Stimulated activated CD4-positive, alpha-beta T cell treated with anti-CD3 and anti-CD28 coated beads, Interleukin-12 subunit alpha, Interleukin-12 subunit beta, amount 100 ng/mL, for 48 hours (primary cell): Measurements from ENCODE around the gene ATP11A.

ENCODE experiments used
- DNase-seq, 3 donors: peaks; one replicate each; pipeline ENCODE4 v3.0.0-alpha.2; 2020; ENCODE audit warnings: low read depth in 2 of 3, low spot score in 1 of 3

The ATP11A gene

GRCh38 chr13:112756967-112757758 is 67.3 kb downstream of the ATP11A start:
- no peak for DNase-seq

- DNase-seq, result no peak
Observed at GRCh38 chr13:112757759-112758086, 67.9 kb downstream of the ATP11A start.

DNA sequence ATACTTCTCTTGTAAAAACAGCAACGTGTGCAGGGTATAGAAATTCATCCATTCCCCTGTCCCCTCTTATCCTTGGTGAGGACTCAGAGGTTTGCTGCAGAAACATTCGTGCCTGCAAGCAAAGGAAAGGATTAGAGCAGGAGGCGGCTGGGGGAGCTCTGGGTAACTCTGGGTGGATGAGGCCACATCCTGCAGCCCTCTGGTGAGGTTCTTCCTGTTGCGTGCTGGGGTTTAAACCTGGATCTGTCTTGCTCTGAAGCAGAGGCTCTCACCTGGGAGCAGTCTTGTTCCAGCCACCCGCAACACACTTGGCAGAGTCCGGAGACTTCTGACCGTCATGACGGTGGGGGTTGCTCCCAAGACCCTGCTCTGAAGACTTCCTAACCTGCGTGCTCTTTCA is 69.2 kb downstream of the ATP11A start:
- DNase-seq, result no peak

GRCh38 chr13:112759827-112760226 is 70.0 kb downstream of the ATP11A start:
- DNase-seq, result no peak

DNA sequence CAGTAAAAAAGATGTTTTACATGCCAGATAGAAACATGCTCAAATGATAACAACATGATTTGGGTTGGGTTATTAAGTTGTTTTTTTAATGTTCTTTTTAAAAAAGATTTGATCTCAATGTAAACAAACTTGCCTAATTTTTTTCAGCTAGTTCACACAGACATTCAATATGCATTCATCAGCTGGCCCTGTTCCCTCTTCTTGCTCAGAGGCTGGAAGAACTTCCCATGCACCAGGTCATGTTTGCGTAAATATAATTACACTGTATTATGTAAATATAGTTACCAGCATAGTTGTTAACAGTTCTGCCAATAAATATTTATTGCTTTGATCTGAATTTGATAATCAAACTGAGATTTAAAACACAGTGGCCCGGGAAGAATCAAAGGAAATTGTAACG is 70.6 kb downstream of the ATP11A start:
- DNase-seq, result no peak

GRCh38 chr13:112760931-112761330 is 71.1 kb downstream of the ATP11A start:
- no peak for DNase-seq

DNA sequence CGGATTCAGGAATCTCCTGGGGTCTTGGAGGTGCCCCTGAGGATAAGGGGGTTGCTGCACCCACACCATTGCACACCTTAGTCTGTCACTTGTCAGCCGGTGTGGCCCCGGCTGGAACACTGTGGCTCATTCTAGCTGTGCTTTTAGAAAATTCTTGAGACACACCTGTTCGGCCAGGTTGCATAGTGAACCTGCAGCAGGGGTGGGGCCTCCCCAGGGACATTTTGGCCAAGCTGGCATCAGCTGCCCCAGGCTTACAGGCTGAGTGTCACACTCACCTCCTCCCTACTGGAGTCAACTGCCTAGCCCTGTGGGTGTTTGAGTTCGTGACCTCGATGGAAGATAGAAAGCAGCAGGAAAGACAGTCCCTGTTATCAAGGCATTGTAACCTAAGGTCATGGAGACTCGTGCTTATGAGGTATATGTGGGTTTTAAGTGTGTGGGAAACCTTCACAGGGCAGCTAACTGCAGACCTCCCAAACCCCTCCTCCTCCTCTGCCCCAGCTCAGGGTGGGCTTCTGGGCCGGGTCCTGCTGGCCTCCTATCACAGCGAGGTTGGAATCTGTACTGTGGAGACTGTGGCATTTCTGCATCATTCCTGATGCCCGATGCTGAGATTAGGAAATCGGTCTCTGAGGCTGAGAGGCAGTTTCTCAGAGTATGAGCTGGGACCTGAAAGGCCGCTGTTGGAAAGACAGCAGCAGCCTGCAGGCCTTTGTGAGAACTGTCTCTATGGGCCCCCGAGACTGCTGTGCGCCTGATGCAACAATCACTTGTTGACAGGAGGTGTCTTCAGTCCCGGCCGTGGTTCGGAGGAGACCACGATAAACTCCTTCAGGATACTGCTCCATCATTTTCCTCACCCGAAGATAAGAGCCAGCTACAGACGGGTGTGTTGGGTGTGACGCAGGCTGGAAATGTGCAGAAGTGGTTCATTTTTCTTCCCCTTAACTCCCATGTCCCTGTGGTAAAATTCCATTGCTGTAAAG is 72.2 kb downstream of the ATP11A start:
- no peak for DNase-seq

DNA sequence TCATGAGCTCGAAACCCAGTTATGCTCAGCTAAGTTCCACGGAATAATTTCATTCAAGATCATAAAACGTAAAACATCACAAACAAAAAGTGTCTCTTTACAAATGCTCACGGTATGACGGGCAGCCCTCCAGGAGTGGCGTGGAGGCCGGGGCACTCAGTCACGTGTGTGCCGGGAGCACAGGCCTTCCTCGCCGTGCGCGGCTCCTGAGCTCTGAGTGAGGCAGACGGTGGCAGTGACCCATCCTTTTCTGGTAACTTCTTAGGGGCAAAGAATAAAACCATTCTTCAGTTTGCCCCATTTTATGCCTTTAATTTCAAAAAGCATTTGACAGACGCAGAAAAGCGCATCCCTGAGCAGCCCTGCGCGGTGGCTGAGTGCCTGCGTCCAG is 72.8 kb downstream of the ATP11A start:
- DNase-seq, result no peak

GRCh38 chr13:112764028-112764427 is 74.2 kb downstream of the ATP11A start:
- DNase-seq, result no peak

DNA sequence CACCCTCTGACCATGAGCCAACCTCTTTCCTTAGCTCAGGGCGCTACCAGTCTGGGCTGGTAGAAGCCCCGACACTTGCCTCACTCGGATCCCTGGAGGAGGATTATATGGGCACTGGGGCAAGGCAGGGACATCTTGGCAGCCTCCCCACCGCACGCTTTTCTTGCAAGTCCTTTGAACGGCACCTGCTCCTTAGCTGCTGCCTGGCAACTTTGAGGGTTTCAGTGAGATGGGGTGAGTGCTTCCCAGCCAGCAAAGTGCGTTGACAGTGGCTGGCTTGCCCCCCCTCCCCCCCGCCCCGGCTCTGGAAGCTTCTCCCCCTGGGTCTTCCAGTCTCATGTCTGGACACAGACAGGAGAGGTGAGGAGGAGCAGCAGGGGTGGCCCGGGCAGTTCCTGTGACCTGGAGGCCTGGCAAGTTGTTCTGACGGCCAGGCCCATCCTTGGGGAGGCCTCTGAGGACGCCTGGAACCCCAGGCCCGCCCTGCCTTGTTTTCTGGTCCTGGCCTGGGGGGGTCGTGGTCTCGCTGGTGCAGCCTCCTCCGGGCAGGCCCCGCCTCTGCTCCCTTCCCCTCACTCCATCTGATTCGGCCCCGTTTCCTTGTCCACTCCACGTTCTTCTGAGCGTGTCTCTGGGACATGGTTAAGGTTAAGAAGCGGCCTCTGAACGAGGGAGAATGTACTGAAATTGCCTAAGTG is 75.2 kb downstream of the ATP11A start:
- DNase-seq, result no peak

DNA sequence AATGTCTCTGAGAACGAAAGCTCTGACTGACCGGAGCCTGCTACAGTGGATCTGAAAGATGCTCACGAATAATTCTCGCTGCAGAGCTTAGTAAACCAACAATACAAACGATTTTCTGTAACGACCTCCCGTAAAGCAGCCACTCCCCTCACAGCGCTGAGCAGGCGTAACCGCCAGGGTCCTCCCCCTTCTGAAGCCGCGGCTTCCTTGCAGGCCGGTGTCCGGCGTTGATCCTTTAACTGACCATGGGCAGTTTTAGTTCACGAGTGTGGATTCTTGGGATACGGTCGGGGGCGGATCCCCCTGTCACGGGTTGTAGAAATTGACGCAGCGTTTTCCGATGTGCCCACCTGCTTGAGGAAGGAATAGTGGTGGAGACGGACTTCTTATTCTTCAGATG is 75.9 kb downstream of the ATP11A start:
- DNase-seq, result no peak

GRCh38 chr13:112766336-112766735 is 76.5 kb downstream of the ATP11A start:
- no peak for DNase-seq

DNA sequence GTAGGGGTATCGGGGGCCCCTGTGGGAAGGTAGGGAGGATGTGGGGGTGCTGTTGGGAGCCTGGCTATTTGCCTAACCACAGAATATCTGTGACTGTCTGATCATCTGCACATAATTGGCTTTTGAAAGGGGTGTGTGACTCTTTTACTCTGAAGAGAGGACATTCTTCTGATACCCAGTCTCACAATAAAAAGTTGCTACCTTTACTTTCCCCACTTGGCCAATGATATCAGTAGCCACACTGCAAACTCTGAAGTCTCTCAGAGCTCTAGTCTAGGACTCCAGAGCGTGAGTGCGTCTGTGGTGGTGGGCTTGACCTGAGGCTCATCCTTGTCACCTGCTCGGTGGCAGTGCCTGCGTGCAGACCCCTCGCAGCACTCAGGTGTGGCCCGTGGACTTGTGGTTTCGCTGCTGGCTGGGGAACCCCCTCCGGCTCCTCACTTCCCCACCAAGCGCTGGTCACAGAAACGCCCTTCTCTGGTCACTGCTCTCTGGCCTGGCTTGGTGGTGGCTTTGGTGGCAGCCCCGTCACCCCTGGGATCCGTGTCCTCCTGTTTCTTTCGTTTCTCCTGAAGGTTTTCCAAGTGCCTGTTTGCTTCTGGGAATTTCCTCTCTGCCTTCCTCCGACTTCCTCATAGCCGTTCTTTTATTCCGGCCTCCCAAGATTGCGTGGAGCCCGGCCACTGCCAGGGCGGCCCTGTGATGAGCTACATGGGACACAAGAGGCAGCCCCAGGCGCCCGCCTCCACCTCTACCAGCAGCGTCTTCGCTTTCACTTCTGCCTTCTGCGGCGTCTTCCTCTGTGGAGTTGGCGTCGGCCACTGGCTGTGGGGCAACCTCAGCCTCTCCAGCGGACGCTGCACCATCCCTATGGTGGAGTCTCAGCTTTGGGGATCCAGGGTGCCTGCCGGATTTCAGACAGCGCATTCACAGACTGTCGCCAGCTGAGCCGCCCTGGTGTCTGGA is 78.0 kb downstream of the ATP11A start:
- no peak for DNase-seq

- no peak for DNase-seq
Observed at GRCh38 chr13:112768795-112769481, 79.1 kb downstream of the ATP11A start.

DNA sequence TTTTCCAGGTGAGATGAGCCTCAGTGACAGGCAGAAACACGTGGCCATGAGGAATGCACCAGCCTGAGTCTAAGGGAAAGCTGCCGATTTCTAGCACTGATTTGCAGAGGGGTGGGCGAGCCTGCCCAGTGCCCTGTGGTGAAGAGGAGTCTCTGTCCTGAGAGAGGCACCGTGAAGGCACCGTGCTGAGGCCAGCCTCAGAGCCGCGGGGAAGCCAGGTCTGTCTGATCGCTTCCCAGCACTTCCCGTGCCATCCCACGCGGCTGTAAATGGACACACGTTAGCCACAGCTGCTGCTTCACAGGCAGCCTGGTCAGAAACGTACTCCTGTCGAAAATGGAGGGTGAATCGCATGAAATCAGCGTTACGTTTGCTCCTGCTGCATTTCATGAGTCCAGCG is 79.8 kb downstream of the ATP11A start:
- DNase-seq, result no peak

DNA sequence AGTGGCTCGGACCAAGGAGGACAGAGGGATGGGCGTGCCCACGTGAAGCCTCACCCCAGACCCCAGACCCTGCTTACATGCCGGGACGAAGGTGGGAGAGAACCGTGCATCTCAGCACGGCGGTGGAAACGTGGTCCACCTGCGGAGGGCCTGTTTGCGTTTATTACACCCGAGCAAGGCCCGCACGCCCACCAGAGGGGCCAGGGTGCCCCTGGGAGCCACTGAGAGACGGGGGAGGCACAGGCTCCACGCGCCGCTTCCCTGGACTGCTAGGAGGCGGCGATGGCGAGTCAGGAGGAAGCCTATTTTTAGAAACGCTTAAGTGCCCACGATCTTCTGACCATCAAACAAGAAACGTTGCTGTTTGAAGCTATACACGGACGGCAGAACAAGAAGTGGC is 80.7 kb downstream of the ATP11A start:
- DNase-seq, result no peak

GRCh38 chr13:112771139-112771876 is 81.5 kb downstream of the ATP11A start:
- no peak for DNase-seq

GRCh38 chr13:112771877-112772538 is 82.2 kb downstream of the ATP11A start:
- no peak for DNase-seq

DNA sequence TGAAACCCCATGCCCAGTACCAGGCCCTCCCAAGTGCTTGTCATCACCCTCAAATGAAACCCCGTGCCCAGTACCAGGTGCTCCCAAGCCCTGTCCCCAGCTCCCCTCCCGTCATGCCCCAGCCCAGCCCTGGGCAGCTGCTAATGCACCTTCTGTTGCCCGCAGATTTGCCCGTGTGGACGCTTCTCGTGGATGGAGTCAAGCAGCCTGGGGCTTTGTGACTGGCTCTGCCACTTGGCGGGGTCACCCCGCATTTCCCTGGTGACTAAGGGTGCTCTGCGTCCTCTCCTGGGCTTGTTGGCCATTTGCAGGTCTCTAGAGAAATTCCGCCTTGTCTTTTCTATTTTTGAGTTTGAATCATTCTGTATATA is 82.7 kb downstream of the ATP11A start:
- no peak for DNase-seq
